Gastrocnemius medialis (tissue), 4 donors: Measurements from ENCODE around the gene CDC37L1. TPM values are rescaled to one million over a fixed set of nuclear protein-coding genes. Genes with fewer than 3 reads are reported as not detected.
"Not testable (repeated sequence)": the region's sequence is repeated elsewhere in the genome, so short reads cannot be mapped to it uniquely, and the experiment has no call there.

ENCODE experiments used
- ATAC-seq, 2 donors: fragments of 150-250 bp; one replicate each; pipeline ENCODE4 v1.9.1; 2016
- DNase-seq, 2 donors: peaks; one replicate each; pipeline ENCODE4 v3.0.0-alpha.2; 2019
- H3K27ac ChIP-seq, 4 donors: fragments of 200-600 bp; sonication (generic); 1 replicate in 1 of 4; 2 replicates in 3 of 4; pipeline ENCODE4 v1.5.1; 2016 to 2018; ENCODE audit warnings: mild to moderate bottlenecking in 2 of 4, moderate library complexity in 1 of 4
- H3K27me3 ChIP-seq, 3 donors: fragments of 200-600 bp; sonication (generic) in 2 of 3; 1 replicate in 1 of 3; 2 replicates in 2 of 3; pipeline versions ENCODE4 v1.5.1 to v1.6.0; 2016 to 2019; ENCODE audit warnings: mild to moderate bottlenecking in 1 of 3, moderate library complexity in 1 of 3
- H3K36me3 ChIP-seq, 2 donors: fragments of 200-600 bp; sonication (generic) in 1 of 2; one replicate each; pipeline ENCODE4 v1.5.1; 2017 to 2018
- H3K4me1 ChIP-seq, 2 donors: fragments of 200-600 bp; sonication (generic) in 1 of 2; one replicate each; pipeline ENCODE4 v1.5.1; 2016 to 2017; ENCODE audit warnings: mild to moderate bottlenecking in 2 of 2
- H3K4me3 ChIP-seq, 4 donors: fragments of 200-600 bp; sonication (generic) in 3 of 4; 1 replicate in 1 of 4; 2 replicates in 3 of 4; pipeline ENCODE4 v1.5.1; 2016 to 2019; ENCODE audit warnings: mild to moderate bottlenecking in 2 of 4
- H3K9me3 ChIP-seq, 3 donors: fragments of 200-600 bp; sonication (generic) in 2 of 3; 1 replicate in 1 of 3; 2 replicates in 2 of 3; pipeline ENCODE4 v1.5.1; 2016 to 2019
- POLR2A ChIP-seq, 2 donors: fragments of 450-650 bp; IDR thresholded peaks; one replicate each; pipeline ENCODE4 v1.6.1; 2017; ENCODE audit warnings: antibody characterized with exemption in 2 of 2, mild to moderate bottlenecking in 2 of 2, moderate library complexity in 2 of 2
- in situ Hi-C, 4 donors: fragments of 200-750 bp; cut with MboI; loops; one replicate each; pipeline versions ENCODE4 v1.15.0 to v1.8.0; 2017; ENCODE audit warnings: low sequenced_read_pairs in 4 of 4
- intact Hi-C: fragments of 100-400 bp; cut with DNase I; formaldehyde crosslinking; loops from one replicate; pipeline ENCODE4 v1.15.1; 2023; ENCODE audit warnings: low total_unique reads
- total RNA-seq, 4 donors: library from RNA; depleted of rRNA; stranded (reverse); fragments of >200 nt; gene quantifications; one replicate each; pipeline versions ENCODE4 v1.1.0 to v1.2.3, GENCODE V29; 2016
- TF ChIP-seq, protein P1 (sequence below), 5 experiments: fragments of 450-650 bp in 3 of 5; fragments of 200-600 bp in 2 of 5; sonication (generic) in 2 of 5; IDR thresholded peaks in 4 of 5; conservative IDR thresholded peaks in 1 of 5; 1 replicate in 4 of 5; 2 replicates in 1 of 5; pipeline ENCODE4 v1.5.1; 2016 to 2019; ENCODE audit warnings: antibody characterized with exemption in 5 of 5, mild to moderate bottlenecking in 3 of 5, moderate library complexity in 3 of 5

The CDC37L1 gene
- total RNA-seq, 4 donors from 2014 or later: 91.1 to 157 (median 131) TPM

DNA sequence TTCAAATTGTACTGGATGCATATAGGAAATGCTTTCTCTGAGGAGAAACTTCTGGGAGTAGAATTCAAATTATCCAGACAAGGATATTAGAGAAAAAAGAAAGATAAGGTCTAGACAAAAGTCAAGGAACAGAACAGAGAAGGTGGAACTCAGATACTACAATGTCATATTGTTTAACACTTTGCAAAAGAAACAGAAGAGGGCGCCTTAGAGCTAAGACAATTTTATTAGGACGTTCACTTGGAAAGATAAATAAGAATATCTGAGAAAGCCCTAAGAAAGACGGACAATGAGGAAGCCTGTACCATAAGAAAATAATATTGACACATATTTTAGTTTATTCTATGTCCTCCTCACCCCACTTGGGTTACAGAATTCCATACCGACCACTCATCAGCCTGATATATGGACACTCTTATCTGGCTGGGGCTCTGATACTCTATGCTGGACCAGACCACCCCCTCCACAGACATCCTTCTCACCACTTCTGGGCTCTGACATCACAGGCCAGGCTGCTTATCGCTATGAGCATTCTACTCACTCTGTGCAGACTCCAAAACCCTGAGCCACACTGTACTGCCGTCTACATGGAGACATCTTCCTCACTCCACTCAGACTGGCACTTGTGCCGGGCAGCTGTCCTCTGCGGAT lies 70.8 kb downstream of the CDC37L1 start:
- no peak for DNase-seq
- in situ Hi-C loops: loop anchor here (5.0 to 25.0 kb wide), 4 partner anchors 37 to 845 kb away; partner anchors contain the start of gene PLGRKT (in 3 of the 4)
- ATAC-seq: peak; percentile 56 to 65

DNA sequence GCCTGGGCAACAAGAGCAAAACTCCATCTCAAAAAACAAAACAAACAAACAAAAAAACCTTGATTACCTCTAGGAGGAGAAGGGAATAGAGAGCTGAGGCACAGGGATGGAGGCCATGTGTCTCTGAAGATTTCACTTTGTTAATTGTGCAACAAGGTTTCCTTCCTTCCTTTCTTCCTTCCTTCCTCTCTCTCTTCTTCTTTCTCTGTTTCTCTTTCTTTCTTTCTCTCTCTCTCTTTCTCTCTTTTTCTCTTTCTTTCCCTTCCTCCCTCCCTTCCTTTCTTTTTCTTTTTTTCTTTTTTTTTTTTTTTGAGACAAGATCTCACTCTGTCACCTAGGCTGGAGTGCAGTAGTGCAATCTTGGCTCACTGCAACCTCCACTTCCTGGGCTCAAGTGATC lies 75.2 kb downstream of the CDC37L1 start:
- in situ Hi-C loops: loop anchor here (5.0 to 25.0 kb wide), 4 partner anchors 33 to 840 kb away; partner anchors contain the start of gene PLGRKT (in 3 of the 4)
- H3K27ac ChIP-seq, intact Hi-C loops, H3K27me3 ChIP-seq, ATAC-seq, H3K36me3 ChIP-seq, DNase-seq, H3K4me3 ChIP-seq, H3K9me3 ChIP-seq, H3K4me1 ChIP-seq: not testable (repeated sequence)

More for the DNA sequence above, 70.8 kb downstream of the CDC37L1 start:
- Histone ChIP-seq H3K27me3 (no peaks in the 10 kb centered on the region), H3K4me3 (no peak overlapping the region), H3K36me3 (no peaks in the 10 kb centered on the region), H3K9me3 (no peaks in the 10 kb centered on the region), H3K4me1 (no peaks in the 10 kb centered on the region), H3K27ac (no peak overlapping the region)
- intact Hi-C loops: no loop called here
- TF ChIP-seq, protein P1, sequence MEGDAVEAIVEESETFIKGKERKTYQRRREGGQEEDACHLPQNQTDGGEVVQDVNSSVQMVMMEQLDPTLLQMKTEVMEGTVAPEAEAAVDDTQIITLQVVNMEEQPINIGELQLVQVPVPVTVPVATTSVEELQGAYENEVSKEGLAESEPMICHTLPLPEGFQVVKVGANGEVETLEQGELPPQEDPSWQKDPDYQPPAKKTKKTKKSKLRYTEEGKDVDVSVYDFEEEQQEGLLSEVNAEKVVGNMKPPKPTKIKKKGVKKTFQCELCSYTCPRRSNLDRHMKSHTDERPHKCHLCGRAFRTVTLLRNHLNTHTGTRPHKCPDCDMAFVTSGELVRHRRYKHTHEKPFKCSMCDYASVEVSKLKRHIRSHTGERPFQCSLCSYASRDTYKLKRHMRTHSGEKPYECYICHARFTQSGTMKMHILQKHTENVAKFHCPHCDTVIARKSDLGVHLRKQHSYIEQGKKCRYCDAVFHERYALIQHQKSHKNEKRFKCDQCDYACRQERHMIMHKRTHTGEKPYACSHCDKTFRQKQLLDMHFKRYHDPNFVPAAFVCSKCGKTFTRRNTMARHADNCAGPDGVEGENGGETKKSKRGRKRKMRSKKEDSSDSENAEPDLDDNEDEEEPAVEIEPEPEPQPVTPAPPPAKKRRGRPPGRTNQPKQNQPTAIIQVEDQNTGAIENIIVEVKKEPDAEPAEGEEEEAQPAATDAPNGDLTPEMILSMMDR (IDR thresholded peaks at IDR 0.05 in 4 of 5, conservative IDR thresholded peaks at IDR 0.05 in 1 of 5): peak in 4 of 5 experiments; percentile 42 to 65 (median 44)
- TF ChIP-seq POLR2A (IDR thresholded peaks at IDR 0.05): no peak

DNA sequence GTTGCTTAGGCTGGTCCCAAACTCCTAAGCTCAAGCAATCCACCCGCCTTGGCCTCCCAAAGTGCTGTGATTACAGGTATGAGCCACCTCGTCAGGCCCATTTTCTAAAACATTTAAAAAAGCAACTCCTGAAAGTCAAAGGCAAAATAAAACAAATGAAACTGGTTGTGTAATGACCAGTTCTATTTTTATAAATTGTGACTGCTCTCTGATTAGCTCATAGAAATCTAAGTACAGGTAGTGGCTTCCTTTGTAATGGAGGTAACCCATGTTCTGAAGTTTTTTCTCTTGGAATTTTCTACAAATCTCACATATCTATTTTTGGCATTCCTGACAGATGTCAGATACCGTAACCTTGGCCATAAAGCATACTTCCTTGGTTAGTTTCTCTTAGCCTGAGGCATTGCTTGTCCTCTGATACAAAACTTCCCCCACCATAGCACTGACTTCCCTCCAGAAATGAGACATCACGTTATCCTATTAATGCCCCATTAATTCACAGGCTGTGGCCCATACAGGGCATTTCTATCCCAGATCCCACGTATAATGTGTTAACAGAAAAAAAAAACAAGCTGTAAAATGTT lies 75.7 kb downstream of the CDC37L1 start:
- Histone ChIP-seq H3K27me3 (no peaks in the 10 kb centered on the region), H3K36me3 (no peaks in the 10 kb centered on the region), H3K4me3 (no peak overlapping the region), H3K4me1 (peaks cover 0 to 7% of the 10 kb centered on the region in 2 donors), H3K27ac (no peak overlapping the region), H3K9me3 (no peaks in the 10 kb centered on the region)
- intact Hi-C loops (no loop called here), in situ Hi-C loops (loop anchor here in 3 of 4 donors (10.0 to 25.0 kb wide), 3 partner anchors 682 to 840 kb away; partner anchors contain the start of gene PLGRKT (in 3 of the 3))
- no peak for DNase-seq
- ATAC-seq: no peak
- TF ChIP-seq, protein P1 (IDR thresholded peaks at IDR 0.05 in 4 of 5, conservative IDR thresholded peaks at IDR 0.05 in 1 of 5): no peak
- TF ChIP-seq POLR2A (IDR thresholded peaks at IDR 0.05): no peak

DNA sequence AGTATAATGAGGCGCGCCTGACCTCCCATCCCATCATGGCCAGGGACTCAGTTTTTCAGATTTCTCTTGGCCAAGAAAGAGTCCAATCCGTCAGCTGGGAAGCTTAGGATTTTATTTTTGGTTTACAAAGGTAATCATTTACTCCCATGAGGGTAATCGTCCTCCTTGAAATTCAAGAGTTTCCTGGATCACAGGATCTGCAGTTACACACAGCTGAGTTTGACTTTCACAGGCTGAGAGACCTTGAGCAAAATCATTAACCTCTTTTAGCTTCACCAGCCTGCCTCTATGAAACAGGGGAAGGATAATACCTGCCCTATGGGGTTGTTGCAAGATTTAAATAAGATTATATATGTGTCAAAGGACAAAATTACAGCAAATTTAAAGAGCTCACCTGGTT lies 77.1 kb downstream of the CDC37L1 start:
- DNase-seq: no peak
- H3K4me3 ChIP-seq: no peak overlapping the region
- H3K27ac ChIP-seq: no peak overlapping the region
- intact Hi-C loops: no loop called here
- no peaks in the 10 kb centered on the region for H3K36me3 ChIP-seq
- no peak for TF ChIP-seq POLR2A (IDR thresholded peaks at IDR 0.05)
- TF ChIP-seq, protein P1 (IDR thresholded peaks at IDR 0.05 in 4 of 5, conservative IDR thresholded peaks at IDR 0.05 in 1 of 5): no peak
- ATAC-seq: no peak
- no peaks in the 10 kb centered on the region for H3K9me3 ChIP-seq
- in situ Hi-C loops: loop anchor here in 3 of 4 donors (10.0 to 25.0 kb wide), 3 partner anchors 681 to 838 kb away; partner anchors contain the start of gene PLGRKT (in 3 of the 3)
- peaks cover 0 to 7% of the 10 kb centered on the region in 2 donors for H3K4me1 ChIP-seq
- no peaks in the 10 kb centered on the region for H3K27me3 ChIP-seq

Other genes starting within 250 kb of the CDC37L1 start
- gene SLC1A1, start 189.1 kb upstream of the CDC37L1 start, total RNA-seq: 1 to 10 TPM; 1.2 to 2.2 (median 1.6) TPM
- 1 to 10 TPM; 2.5 to 3.1 (median 2.5) TPM for gene PLPP6, start 17.3 kb upstream of the CDC37L1 start, total RNA-seq
- gene SPATA6L, start 13.1 kb upstream of the CDC37L1 start, total RNA-seq: under 1 TPM in 2 of 4 donors, not detected in 2; 0.39 to 0.44 TPM
- 100 to 1,000 TPM; 163 to 270 (median 188) TPM for gene AK3, start 61.6 kb downstream of the CDC37L1 start, total RNA-seq
- 10 to 100 TPM; 18.8 to 62.4 (median 26.2) TPM for gene RCL1, start 113.4 kb downstream of the CDC37L1 start, total RNA-seq